Measurements from ENCODE around the gene RPL4. TPM values are rescaled to one million over a fixed set of nuclear protein-coding genes. Genes with fewer than 3 reads are reported as not detected.
A peak's percentile ranks its signal among the peaks of the same experiment; 100 is the strongest.

The RPL4 gene
- total RNA-seq, 1 experiment from 2014 or later, result 3,648 TPM

- no peak for TF ChIP-seq USF2 (CRISPR knock-in tag; IDR thresholded peaks at IDR 0.05)
- TF ChIP-seq ERG (CRISPR knock-in tag; IDR thresholded peaks at IDR 0.05), result no peak
- no peak for TF ChIP-seq SMAD4 (CRISPR knock-in tag; IDR thresholded peaks at IDR 0.05)
- TF ChIP-seq, protein P1, sequence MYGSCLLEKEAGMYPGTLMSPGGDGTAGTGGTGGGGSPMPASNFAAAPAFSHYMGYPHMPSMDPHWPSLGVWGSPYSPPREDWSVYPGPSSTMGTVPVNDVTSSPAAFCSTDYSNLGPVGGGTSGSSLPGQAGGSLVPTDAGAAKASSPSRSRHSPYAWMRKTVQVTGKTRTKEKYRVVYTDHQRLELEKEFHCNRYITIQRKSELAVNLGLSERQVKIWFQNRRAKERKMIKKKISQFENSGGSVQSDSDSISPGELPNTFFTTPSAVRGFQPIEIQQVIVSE (CRISPR knock-in tag; IDR thresholded peaks at IDR 0.05; ENCODE audit: borderline replicate concordance), result no peak
- TF ChIP-seq IRF1 (CRISPR knock-in tag; IDR thresholded peaks at IDR 0.05), result no peak
- TF ChIP-seq, protein P2, sequence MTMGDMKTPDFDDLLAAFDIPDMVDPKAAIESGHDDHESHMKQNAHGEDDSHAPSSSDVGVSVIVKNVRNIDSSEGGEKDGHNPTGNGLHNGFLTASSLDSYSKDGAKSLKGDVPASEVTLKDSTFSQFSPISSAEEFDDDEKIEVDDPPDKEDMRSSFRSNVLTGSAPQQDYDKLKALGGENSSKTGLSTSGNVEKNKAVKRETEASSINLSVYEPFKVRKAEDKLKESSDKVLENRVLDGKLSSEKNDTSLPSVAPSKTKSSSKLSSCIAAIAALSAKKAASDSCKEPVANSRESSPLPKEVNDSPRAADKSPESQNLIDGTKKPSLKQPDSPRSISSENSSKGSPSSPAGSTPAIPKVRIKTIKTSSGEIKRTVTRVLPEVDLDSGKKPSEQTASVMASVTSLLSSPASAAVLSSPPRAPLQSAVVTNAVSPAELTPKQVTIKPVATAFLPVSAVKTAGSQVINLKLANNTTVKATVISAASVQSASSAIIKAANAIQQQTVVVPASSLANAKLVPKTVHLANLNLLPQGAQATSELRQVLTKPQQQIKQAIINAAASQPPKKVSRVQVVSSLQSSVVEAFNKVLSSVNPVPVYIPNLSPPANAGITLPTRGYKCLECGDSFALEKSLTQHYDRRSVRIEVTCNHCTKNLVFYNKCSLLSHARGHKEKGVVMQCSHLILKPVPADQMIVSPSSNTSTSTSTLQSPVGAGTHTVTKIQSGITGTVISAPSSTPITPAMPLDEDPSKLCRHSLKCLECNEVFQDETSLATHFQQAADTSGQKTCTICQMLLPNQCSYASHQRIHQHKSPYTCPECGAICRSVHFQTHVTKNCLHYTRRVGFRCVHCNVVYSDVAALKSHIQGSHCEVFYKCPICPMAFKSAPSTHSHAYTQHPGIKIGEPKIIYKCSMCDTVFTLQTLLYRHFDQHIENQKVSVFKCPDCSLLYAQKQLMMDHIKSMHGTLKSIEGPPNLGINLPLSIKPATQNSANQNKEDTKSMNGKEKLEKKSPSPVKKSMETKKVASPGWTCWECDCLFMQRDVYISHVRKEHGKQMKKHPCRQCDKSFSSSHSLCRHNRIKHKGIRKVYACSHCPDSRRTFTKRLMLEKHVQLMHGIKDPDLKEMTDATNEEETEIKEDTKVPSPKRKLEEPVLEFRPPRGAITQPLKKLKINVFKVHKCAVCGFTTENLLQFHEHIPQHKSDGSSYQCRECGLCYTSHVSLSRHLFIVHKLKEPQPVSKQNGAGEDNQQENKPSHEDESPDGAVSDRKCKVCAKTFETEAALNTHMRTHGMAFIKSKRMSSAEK (CRISPR knock-in tag; IDR thresholded peaks at IDR 0.05; ENCODE audit: borderline replicate concordance), result no peak
- no peak for TF ChIP-seq ZBTB43 (CRISPR knock-in tag; IDR thresholded peaks at IDR 0.05)
- TF ChIP-seq, protein P3, sequence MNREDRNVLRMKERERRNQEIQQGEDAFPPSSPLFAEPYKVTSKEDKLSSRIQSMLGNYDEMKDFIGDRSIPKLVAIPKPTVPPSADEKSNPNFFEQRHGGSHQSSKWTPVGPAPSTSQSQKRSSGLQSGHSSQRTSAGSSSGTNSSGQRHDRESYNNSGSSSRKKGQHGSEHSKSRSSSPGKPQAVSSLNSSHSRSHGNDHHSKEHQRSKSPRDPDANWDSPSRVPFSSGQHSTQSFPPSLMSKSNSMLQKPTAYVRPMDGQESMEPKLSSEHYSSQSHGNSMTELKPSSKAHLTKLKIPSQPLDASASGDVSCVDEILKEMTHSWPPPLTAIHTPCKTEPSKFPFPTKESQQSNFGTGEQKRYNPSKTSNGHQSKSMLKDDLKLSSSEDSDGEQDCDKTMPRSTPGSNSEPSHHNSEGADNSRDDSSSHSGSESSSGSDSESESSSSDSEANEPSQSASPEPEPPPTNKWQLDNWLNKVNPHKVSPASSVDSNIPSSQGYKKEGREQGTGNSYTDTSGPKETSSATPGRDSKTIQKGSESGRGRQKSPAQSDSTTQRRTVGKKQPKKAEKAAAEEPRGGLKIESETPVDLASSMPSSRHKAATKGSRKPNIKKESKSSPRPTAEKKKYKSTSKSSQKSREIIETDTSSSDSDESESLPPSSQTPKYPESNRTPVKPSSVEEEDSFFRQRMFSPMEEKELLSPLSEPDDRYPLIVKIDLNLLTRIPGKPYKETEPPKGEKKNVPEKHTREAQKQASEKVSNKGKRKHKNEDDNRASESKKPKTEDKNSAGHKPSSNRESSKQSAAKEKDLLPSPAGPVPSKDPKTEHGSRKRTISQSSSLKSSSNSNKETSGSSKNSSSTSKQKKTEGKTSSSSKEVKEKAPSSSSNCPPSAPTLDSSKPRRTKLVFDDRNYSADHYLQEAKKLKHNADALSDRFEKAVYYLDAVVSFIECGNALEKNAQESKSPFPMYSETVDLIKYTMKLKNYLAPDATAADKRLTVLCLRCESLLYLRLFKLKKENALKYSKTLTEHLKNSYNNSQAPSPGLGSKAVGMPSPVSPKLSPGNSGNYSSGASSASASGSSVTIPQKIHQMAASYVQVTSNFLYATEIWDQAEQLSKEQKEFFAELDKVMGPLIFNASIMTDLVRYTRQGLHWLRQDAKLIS (CRISPR knock-in tag; IDR thresholded peaks at IDR 0.05; ENCODE audit: borderline replicate concordance), result no peak
- DNase-seq (ENCODE audit: low spot score) (no peak), ATAC-seq (no peak)
- Mint-ChIP-seq H3K27ac (peak overlapping the region; percentile 63), H3K27me3 (ENCODE audit: low read depth) (no peaks in the 10 kb centered on the region), H3K4me1 (peaks cover 2% of the 10 kb centered on the region; the same call in 1 of the 2 replicates), H3K4me3 (no peak overlapping the region), H3K9me3 (no peaks in the 10 kb centered on the region), H3K36me3 (peaks cover 65% of the 10 kb centered on the region)
- CTCF ChIA-PET, result interaction anchor here (0.6 to 1.4 kb wide), 3 partner anchors 8 to 15 kb away, joined by 3 to 4 read pairs (median 3); partner anchors contain the start of gene SNAPC5
- POLR2A ChIA-PET, result interaction anchor here (0.9 kb wide), 1 partner anchor 9 kb away, joined by 3 read pairs; no protein-coding TSS in a partner anchor
These were observed 15.4 kb downstream of the RPL4 start for GRCh38 chr15:66489179-66489791.

DNA sequence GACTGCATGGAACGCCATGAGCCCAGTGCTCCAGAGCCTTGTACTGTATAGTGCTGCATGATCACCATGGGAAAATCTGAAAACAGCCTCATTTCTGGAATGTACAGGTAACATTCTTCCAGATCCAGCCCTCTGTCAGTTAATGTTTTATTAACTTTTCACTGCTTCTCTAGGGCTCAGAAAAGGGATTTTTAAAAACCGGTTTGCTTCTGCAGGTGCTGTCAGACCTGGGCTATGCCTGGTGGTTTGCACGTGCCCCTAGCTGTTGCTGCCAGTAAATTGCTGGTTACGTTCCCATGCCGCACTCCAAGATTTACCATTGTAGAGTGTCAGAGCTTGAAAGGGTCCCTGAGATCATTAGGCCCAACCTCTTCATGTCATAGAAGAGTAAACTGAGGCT is 16.1 kb downstream of the RPL4 start:
- CTCF ChIA-PET, result no interaction called here
- ATAC-seq (no peak), DNase-seq (ENCODE audit: low spot score) (no peak)
- Mint-ChIP-seq H3K27ac (no peak overlapping the region), H3K36me3 (peaks cover 61% of the 10 kb centered on the region), H3K4me1 (no peaks in the 10 kb centered on the region), H3K9me3 (no peaks in the 10 kb centered on the region), H3K27me3 (ENCODE audit: low read depth) (no peaks in the 10 kb centered on the region), H3K4me3 (no peak overlapping the region)
- TF ChIP-seq SMAD3 (CRISPR knock-in tag; IDR thresholded peaks at IDR 0.05; ENCODE audit: borderline replicate concordance) (no peak), ZNF396 (CRISPR knock-in tag; IDR thresholded peaks at IDR 0.05; ENCODE audit: borderline replicate concordance) (no peak), ETV6 (CRISPR knock-in tag; IDR thresholded peaks at IDR 0.05) (no peak)
- POLR2A ChIA-PET, result no interaction called here
